SK-N-SH treated with all-trans-retinoic acid at 6 μM for 48 hours (cell line): ENCODE data around the gene GNAZ.

Experiments
- ATAC-seq: fragments of 200-7000 bp; cut with Tn5 transposase; 3 replicates; pipeline ENCODE4 v1.9.1; 2020; ENCODE audit warnings: mild to moderate bottlenecking, moderate library complexity
- BACH2 ChIP-seq: fragments of 250-450 bp; sonication (Bioruptor Pico); IDR thresholded peaks from 2 replicates; pipeline ENCODE4 v1.9.0; 2021; ENCODE audit warnings: mild to moderate bottlenecking, borderline replicate concordance
- CSDC2 ChIP-seq: fragments of 250-450 bp; sonication (Bioruptor Pico); IDR thresholded peaks from 2 replicates; pipeline ENCODE4 v1.5.0; 2020; ENCODE audit warnings: mild to moderate bottlenecking, moderate library complexity
- CSRNP3 ChIP-seq: fragments of 250-450 bp; sonication (Bioruptor Pico); IDR thresholded peaks from 2 replicates; pipeline ENCODE4 v1.5.1; 2021; ENCODE audit warnings: mild to moderate bottlenecking, moderate library complexity
- ESRRG ChIP-seq: fragments of 250-450 bp; sonication (Bioruptor Pico); IDR thresholded peaks from 2 replicates; pipeline ENCODE4 v1.6.1; 2021; ENCODE audit warnings: mild to moderate bottlenecking
- GLIS3 ChIP-seq: fragments of 250-450 bp; sonication (Bioruptor Pico); IDR thresholded peaks from 2 replicates; pipeline ENCODE4 v1.5.0; 2020; ENCODE audit warnings: mild to moderate bottlenecking, moderate library complexity
- ISL1 ChIP-seq: fragments of 250-450 bp; sonication (Bioruptor Pico); IDR thresholded peaks from 2 replicates; pipeline ENCODE4 v2.1.2; 2022; ENCODE audit warnings: mild to moderate bottlenecking, moderate library complexity
- PATZ1 ChIP-seq: fragments of 250-450 bp; sonication (Bioruptor Pico); IDR thresholded peaks from 2 replicates; pipeline ENCODE4 v1.8.0; 2020; ENCODE audit warnings: mild to moderate bottlenecking, moderate library complexity, borderline replicate concordance
- PPARA ChIP-seq: fragments of 250-450 bp; sonication (Bioruptor Pico); IDR thresholded peaks from 2 replicates; pipeline ENCODE4 v1.5.0; 2020; ENCODE audit warnings: mild to moderate bottlenecking, borderline replicate concordance
- RARB ChIP-seq: fragments of 250-450 bp; sonication (Bioruptor Pico); IDR thresholded peaks from 2 replicates; pipeline ENCODE4 v1.8.0; 2021; ENCODE audit warnings: mild to moderate bottlenecking, moderate library complexity
- SNAI2 ChIP-seq: fragments of 250-450 bp; sonication (Bioruptor Pico); IDR thresholded peaks from 2 replicates; pipeline ENCODE4 v1.5.0; 2020; ENCODE audit warnings: mild to moderate bottlenecking, moderate library complexity
- TCF4 ChIP-seq: fragments of 250-450 bp; sonication (Bioruptor Pico); IDR thresholded peaks from 2 replicates; pipeline ENCODE4 v1.8.0; 2021; ENCODE audit warnings: mild to moderate bottlenecking, moderate library complexity, borderline replicate concordance
- TOX ChIP-seq: fragments of 250-450 bp; sonication (Bioruptor Pico); IDR thresholded peaks from 2 replicates; pipeline ENCODE4 v1.8.0; 2021; ENCODE audit warnings: mild to moderate bottlenecking, moderate library complexity, borderline replicate concordance
- ZC3H10 ChIP-seq: fragments of 250-450 bp; sonication (Bioruptor Pico); IDR thresholded peaks from 2 replicates; pipeline ENCODE4 v1.5.1; 2021; ENCODE audit warnings: mild to moderate bottlenecking, moderate library complexity
- ZFP3 ChIP-seq: fragments of 250-450 bp; sonication (Bioruptor Pico); IDR thresholded peaks from 2 replicates; pipeline ENCODE4 v1.5.0; 2020; ENCODE audit warnings: mild to moderate bottlenecking, moderate library complexity
- ZFP30 ChIP-seq: fragments of 450-650 bp; formaldehyde crosslinking; IDR thresholded peaks from 2 replicates; pipeline ENCODE4 v1.5.0; 2022; ENCODE audit warnings: mild to moderate bottlenecking, moderate library complexity
- ZNF565 ChIP-seq: fragments of 450-650 bp; formaldehyde crosslinking; conservative IDR thresholded peaks from 2 replicates; pipeline ENCODE4 v1.5.0; 2020; ENCODE audit warnings: low read depth, mild to moderate bottlenecking, moderate library complexity
- ZNF70 ChIP-seq: fragments of 450-650 bp; formaldehyde crosslinking; IDR thresholded peaks from 2 replicates; pipeline ENCODE4 v1.5.0; 2020; ENCODE audit warnings: mild to moderate bottlenecking, moderate library complexity
- ZNF8 ChIP-seq: fragments of 450-650 bp; formaldehyde crosslinking; IDR thresholded peaks from 2 replicates; pipeline ENCODE4 v1.5.0; 2020; ENCODE audit warnings: mild to moderate bottlenecking, moderate library complexity
- TF ChIP-seq, protein P1 (sequence below): fragments of 250-450 bp; sonication (Bioruptor Pico); IDR thresholded peaks from 2 replicates; pipeline ENCODE4 v1.5.0; 2020; ENCODE audit warnings: mild to moderate bottlenecking, moderate library complexity
- TF ChIP-seq, protein P2 (sequence below): fragments of 250-450 bp; sonication (Bioruptor Pico); IDR thresholded peaks from 2 replicates; pipeline ENCODE4 v1.5.1; 2020; ENCODE audit warnings: low read depth, mild to moderate bottlenecking, moderate library complexity
- TF ChIP-seq, protein P3 (sequence below): fragments of 250-450 bp; sonication (Bioruptor Pico); IDR thresholded peaks from 2 replicates; pipeline ENCODE4 v1.8.0; 2021; ENCODE audit warnings: low read depth, mild to moderate bottlenecking, moderate library complexity, borderline replicate concordance

GNAZ gene

GRCh38 chr22:23086263-23086662 is 15.9 kb downstream of the GNAZ start:
- TF ChIP-seq ZNF565 (CRISPR knock-in tag) (no peak), ZC3H10 (no peak), ISL1 (CRISPR knock-in tag) (no peak), ZNF8 (CRISPR knock-in tag) (no peak), TOX (no peak), GLIS3 (CRISPR knock-in tag) (no peak), PATZ1 (CRISPR knock-in tag) (no peak), BACH2 (CRISPR knock-in tag) (no peak)
- TF ChIP-seq, protein P1, sequence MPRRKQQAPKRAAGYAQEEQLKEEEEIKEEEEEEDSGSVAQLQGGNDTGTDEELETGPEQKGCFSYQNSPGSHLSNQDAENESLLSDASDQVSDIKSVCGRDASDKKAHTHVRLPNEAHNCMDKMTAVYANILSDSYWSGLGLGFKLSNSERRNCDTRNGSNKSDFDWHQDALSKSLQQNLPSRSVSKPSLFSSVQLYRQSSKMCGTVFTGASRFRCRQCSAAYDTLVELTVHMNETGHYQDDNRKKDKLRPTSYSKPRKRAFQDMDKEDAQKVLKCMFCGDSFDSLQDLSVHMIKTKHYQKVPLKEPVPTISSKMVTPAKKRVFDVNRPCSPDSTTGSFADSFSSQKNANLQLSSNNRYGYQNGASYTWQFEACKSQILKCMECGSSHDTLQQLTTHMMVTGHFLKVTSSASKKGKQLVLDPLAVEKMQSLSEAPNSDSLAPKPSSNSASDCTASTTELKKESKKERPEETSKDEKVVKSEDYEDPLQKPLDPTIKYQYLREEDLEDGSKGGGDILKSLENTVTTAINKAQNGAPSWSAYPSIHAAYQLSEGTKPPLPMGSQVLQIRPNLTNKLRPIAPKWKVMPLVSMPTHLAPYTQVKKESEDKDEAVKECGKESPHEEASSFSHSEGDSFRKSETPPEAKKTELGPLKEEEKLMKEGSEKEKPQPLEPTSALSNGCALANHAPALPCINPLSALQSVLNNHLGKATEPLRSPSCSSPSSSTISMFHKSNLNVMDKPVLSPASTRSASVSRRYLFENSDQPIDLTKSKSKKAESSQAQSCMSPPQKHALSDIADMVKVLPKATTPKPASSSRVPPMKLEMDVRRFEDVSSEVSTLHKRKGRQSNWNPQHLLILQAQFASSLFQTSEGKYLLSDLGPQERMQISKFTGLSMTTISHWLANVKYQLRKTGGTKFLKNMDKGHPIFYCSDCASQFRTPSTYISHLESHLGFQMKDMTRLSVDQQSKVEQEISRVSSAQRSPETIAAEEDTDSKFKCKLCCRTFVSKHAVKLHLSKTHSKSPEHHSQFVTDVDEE (CRISPR knock-in tag) = no peak
- TF ChIP-seq, protein P2, sequence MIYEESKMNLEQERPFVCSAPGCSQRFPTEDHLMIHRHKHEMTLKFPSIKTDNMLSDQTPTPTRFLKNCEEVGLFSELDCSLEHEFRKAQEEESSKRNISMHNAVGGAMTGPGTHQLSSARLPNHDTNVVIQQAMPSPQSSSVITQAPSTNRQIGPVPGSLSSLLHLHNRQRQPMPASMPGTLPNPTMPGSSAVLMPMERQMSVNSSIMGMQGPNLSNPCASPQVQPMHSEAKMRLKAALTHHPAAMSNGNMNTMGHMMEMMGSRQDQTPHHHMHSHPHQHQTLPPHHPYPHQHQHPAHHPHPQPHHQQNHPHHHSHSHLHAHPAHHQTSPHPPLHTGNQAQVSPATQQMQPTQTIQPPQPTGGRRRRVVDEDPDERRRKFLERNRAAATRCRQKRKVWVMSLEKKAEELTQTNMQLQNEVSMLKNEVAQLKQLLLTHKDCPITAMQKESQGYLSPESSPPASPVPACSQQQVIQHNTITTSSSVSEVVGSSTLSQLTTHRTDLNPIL (CRISPR knock-in tag) = no peak
- TF ChIP-seq, all 23 proteins: peak for 0
- ATAC-seq = no peak

DNA sequence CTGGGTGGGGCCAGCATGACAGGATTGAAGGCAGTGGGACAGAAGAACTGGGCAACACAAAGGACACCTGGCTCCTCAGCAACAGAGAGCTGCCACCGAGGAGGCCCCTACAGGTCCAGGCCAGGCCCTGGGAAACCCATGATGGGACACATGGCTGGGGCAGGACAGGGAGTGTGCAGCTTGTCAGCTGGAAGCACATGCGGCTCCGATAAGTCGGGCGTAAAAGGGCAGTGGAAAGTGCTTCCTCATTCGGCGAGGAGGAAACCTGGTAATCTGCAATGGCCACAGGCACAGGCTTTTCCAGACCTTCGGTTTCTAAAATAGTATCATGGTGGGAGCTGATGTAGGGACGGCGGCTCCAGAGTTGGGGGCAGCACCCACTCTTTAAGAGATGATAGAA is 16.5 kb downstream of the GNAZ start:
- no peak for TF ChIP-seq ZNF8 (CRISPR knock-in tag)
- no peak for TF ChIP-seq CSDC2 (CRISPR knock-in tag)
- TF ChIP-seq, protein P1 (CRISPR knock-in tag) = no peak
- no peak for TF ChIP-seq PPARA (CRISPR knock-in tag)
- no peak for TF ChIP-seq ZFP3 (CRISPR knock-in tag)
- TF ChIP-seq SNAI2 (CRISPR knock-in tag) = no peak
- TF ChIP-seq BACH2 (CRISPR knock-in tag) = no peak
- TF ChIP-seq ZC3H10 = no peak
- TF ChIP-seq ZFP30 (CRISPR knock-in tag) = no peak
- TF ChIP-seq ZNF70 = no peak
- TF ChIP-seq, protein P3, sequence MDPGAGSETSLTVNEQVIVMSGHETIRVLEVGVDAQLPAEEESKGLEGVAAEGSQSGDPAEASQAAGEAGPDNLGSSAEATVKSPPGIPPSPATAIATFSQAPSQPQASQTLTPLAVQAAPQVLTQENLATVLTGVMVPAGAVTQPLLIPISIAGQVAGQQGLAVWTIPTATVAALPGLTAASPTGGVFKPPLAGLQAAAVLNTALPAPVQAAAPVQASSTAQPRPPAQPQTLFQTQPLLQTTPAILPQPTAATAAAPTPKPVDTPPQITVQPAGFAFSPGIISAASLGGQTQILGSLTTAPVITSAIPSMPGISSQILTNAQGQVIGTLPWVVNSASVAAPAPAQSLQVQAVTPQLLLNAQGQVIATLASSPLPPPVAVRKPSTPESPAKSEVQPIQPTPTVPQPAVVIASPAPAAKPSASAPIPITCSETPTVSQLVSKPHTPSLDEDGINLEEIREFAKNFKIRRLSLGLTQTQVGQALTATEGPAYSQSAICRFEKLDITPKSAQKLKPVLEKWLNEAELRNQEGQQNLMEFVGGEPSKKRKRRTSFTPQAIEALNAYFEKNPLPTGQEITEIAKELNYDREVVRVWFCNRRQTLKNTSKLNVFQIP (CRISPR knock-in tag) = no peak
- no peak for TF ChIP-seq ESRRG
- no peak for TF ChIP-seq TCF4
- no peak for TF ChIP-seq ZNF565 (CRISPR knock-in tag)
- no peak for TF ChIP-seq RARB (CRISPR knock-in tag)
- no peak for TF ChIP-seq CSRNP3
- TF ChIP-seq PATZ1 (CRISPR knock-in tag) = no peak
- ATAC-seq = no peak
